Fibroblast of pulmonary artery (primary cell): ENCODE results near the gene ZNF334.
A peak's percentile ranks its signal among the peaks of the same experiment; 100 is the strongest.

Experiments
- DNase-seq: peaks from one replicate; pipeline ENCODE4 v3.0.0-alpha.2; 2010; ENCODE audit warnings: low read depth
- H3K4me3 ChIP-seq: replicated peaks from 2 replicates; pipeline ENCODE4 v1.5.1; 2011; ENCODE audit warnings: low read depth, mild to moderate bottlenecking, control low read depth, low read length, moderate library complexity
- TF ChIP-seq, protein P1 (sequence below): IDR thresholded peaks from 2 replicates; pipeline ENCODE4 v1.5.1; 2011; ENCODE audit warnings: mild to moderate bottlenecking, control low read depth, low read length, inconsistent platforms; ENCODE audit errors: missing control alignments

ZNF334 gene

DNA sequence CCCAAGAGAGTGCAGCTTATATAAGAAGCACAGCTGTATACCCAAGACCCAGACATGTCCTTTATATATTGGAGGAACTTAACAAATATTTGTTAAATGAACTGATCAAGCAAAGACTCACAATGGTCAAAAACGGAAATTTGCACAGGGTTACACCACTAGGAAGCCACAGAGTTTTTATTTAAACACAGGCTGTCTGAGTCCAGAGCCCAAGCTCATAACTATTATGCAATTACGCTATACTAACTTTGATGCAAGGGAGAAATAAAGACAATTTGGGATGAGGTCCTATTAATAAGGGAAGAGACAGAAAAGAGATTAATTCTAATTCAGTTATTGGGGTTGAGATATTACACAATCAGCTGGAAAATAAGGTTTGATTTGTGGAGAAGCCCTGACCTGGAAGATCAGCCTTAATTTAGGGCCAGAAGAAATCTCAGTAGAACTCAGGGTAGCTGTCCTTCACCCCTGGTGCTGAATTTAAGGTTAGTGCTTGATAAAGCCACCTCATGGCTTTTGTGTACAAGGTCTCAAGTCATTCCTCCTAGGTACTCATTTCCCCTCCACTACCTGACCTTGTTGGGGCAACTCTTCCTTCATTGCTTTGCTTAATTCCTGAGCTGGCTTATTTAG lies 10.5 kb upstream of the ZNF334 start:
- H3K4me3 ChIP-seq: no peak overlapping the region
- peak; percentile 25 for DNase-seq
- TF ChIP-seq, protein P1, sequence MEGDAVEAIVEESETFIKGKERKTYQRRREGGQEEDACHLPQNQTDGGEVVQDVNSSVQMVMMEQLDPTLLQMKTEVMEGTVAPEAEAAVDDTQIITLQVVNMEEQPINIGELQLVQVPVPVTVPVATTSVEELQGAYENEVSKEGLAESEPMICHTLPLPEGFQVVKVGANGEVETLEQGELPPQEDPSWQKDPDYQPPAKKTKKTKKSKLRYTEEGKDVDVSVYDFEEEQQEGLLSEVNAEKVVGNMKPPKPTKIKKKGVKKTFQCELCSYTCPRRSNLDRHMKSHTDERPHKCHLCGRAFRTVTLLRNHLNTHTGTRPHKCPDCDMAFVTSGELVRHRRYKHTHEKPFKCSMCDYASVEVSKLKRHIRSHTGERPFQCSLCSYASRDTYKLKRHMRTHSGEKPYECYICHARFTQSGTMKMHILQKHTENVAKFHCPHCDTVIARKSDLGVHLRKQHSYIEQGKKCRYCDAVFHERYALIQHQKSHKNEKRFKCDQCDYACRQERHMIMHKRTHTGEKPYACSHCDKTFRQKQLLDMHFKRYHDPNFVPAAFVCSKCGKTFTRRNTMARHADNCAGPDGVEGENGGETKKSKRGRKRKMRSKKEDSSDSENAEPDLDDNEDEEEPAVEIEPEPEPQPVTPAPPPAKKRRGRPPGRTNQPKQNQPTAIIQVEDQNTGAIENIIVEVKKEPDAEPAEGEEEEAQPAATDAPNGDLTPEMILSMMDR: no peak

DNA sequence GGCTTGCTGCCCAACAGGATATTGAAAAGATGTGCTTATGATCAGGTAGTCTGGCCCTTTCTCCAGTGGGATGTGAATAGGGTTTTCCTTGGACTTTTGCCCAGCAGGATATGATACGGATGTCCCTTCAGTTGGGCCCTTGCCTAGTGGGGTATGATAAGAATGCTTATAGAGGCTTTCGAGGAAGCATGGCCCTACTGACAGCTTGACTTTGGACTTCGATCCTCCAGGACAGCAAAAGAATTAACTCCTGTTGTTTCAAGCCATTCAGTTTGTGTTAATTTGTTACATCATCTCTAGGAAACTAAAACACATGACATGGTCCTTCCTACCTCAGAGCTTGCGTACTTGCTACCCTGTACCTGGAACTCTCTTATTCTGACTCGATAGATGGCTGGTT lies 9.7 kb upstream of the ZNF334 start:
- DNase-seq: no peak
- H3K4me3 ChIP-seq: no peak overlapping the region
- TF ChIP-seq, protein P1: no peak

DNA sequence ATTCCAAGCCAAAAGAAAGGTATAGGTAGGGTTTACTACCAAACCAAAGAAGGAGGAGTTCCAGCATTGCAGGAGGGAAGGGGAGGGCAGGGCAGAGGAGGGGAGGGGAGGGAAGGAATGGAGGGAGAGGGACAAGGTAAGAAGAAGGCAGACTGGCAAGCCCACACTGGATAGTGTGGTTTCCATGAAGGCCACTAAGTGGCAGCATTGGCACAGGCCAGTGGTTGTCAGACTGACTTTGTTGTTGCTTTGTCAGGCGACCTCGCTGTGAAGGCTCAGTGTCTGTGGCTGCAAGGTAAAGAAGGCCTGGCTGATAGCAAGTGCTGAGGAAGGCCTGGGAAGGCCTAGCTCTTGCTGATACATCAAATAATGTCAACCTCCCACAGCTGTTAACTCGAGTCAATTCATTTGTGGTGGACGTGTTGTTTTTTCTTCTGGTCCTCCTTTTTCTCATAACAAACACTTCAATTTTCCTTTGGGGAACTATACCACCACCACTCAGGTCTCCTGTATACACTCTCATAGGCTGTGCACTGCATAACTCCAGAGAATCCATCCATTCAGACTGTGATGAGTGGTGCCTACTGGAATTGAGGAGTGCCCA lies 7.7 kb upstream of the ZNF334 start:
- TF ChIP-seq, protein P1: peak; percentile 76
- DNase-seq: peak; percentile 73

DNA sequence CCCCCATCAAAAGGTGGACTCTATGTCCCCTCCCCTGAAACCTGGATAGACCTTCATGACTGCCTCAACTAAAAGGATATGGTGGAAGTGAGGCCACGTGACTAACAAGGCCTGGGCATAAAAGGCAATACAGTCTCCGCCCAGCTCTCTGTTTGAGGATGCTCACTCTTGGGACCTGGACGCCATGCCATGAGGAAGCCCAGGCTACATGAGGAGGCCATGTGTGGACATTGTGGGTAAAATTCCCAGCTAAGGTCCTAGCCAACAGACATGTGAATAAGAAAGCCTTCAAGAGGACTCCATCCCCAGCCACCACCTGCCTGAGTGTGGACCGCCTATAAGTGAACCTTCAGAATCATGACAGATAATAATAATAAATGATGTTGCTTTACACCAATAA lies 7.2 kb upstream of the ZNF334 start:
- H3K4me3 ChIP-seq: no peak overlapping the region
- no peak for DNase-seq
- TF ChIP-seq, protein P1: no peak

More for the DNA sequence above, 7.7 kb upstream of the ZNF334 start:
- H3K4me3 ChIP-seq: no peak overlapping the region

DNA sequence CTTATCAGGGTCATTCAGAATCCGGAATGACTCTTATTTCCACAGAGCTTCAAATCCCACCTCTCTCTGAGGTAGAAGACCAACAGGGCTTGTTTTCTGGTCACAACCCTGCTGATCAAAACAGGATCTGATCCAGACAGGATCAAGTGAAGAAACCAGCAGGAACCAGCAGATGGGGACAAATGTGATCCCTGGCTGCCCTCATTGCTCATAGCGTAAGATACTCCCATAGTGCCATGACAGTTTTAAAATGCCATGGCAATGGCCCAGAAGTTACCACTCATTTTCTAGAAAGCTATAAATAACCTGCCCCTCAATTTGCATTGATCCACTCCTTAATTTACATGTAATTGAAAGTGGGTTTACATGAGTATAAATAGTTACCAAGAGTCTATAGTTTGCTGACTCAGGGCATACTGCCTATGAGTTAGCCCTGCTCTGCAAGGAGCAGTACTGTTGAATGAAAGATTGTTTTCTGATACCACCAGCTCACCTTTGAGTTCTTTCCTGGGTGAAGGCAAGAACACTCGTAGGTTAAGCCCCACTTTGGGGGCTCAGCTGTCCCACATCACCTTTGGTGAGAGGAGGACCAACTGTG lies 6.2 kb upstream of the ZNF334 start:
- DNase-seq: no peak
- no peak overlapping the region for H3K4me3 ChIP-seq
- TF ChIP-seq, protein P1: no peak

DNA sequence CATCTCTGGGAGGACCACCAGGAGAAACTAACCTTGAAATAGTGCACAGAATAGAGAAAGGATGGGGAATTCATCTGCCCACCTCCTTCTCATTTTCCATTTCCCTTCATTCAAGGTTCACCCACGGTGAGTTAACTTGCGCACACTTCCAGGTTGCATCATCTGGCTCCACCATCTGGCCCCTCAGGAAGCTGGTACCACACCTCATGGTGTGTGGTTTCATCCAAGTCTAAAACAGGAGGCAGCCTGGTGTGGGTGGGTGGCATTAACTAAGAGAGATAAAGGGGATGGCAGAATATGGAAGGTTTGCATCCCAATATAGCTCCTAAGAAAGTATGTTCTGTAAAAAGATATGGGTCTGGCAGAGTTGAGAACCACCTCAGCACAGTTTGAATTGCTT lies 3.8 kb downstream of the ZNF334 start:
- TF ChIP-seq, protein P1: no peak
- no peak overlapping the region for H3K4me3 ChIP-seq
- DNase-seq: no peak
